SK-N-SH treated with all-trans-retinoic acid at 6 μM for 48 hours (cell line): ENCODE measurements around the gene RGS12.

Experiments
- ARNTL ChIP-seq: fragments of 450-650 bp; formaldehyde crosslinking; IDR thresholded peaks from 2 replicates; pipeline ENCODE4 v1.5.0; 2020; ENCODE audit warnings: low read depth, mild to moderate bottlenecking, moderate library complexity, borderline replicate concordance
- BACH2 ChIP-seq: fragments of 250-450 bp; sonication (Bioruptor Pico); IDR thresholded peaks from 2 replicates; pipeline ENCODE4 v1.9.0; 2021; ENCODE audit warnings: mild to moderate bottlenecking, borderline replicate concordance
- CREB5 ChIP-seq: fragments of 250-450 bp; sonication (Bioruptor Pico); IDR thresholded peaks from 2 replicates; pipeline ENCODE4 v1.5.1; 2020; ENCODE audit warnings: low read depth, mild to moderate bottlenecking, moderate library complexity
- CSDC2 ChIP-seq: fragments of 250-450 bp; sonication (Bioruptor Pico); IDR thresholded peaks from 2 replicates; pipeline ENCODE4 v1.5.0; 2020; ENCODE audit warnings: mild to moderate bottlenecking, moderate library complexity
- ISL1 ChIP-seq: fragments of 250-450 bp; sonication (Bioruptor Pico); IDR thresholded peaks from 2 replicates; pipeline ENCODE4 v2.1.2; 2022; ENCODE audit warnings: mild to moderate bottlenecking, moderate library complexity
- OSR1 ChIP-seq: fragments of 250-450 bp; sonication (Bioruptor Pico); IDR thresholded peaks from 2 replicates; pipeline ENCODE4 v1.8.0; 2022; ENCODE audit warnings: moderate library complexity, mild to moderate bottlenecking, inconsistent platforms
- POU6F1 ChIP-seq: fragments of 250-450 bp; sonication (Bioruptor Pico); IDR thresholded peaks from 2 replicates; pipeline ENCODE4 v1.8.0; 2021; ENCODE audit warnings: low read depth, mild to moderate bottlenecking, moderate library complexity, borderline replicate concordance
- RARB ChIP-seq: fragments of 250-450 bp; sonication (Bioruptor Pico); IDR thresholded peaks from 2 replicates; pipeline ENCODE4 v1.8.0; 2021; ENCODE audit warnings: mild to moderate bottlenecking, moderate library complexity
- SNAI2 ChIP-seq: fragments of 250-450 bp; sonication (Bioruptor Pico); IDR thresholded peaks from 2 replicates; pipeline ENCODE4 v1.5.0; 2020; ENCODE audit warnings: mild to moderate bottlenecking, moderate library complexity
- TOX ChIP-seq: fragments of 250-450 bp; sonication (Bioruptor Pico); IDR thresholded peaks from 2 replicates; pipeline ENCODE4 v1.8.0; 2021; ENCODE audit warnings: mild to moderate bottlenecking, moderate library complexity, borderline replicate concordance
- TSHZ2 ChIP-seq: fragments of 250-450 bp; sonication (Bioruptor Pico); IDR thresholded peaks from 2 replicates; pipeline ENCODE4 v1.5.0; 2020; ENCODE audit warnings: mild to moderate bottlenecking, moderate library complexity
- ZC3H10 ChIP-seq: fragments of 250-450 bp; sonication (Bioruptor Pico); IDR thresholded peaks from 2 replicates; pipeline ENCODE4 v1.5.1; 2021; ENCODE audit warnings: mild to moderate bottlenecking, moderate library complexity
- ZFP3 ChIP-seq: fragments of 250-450 bp; sonication (Bioruptor Pico); IDR thresholded peaks from 2 replicates; pipeline ENCODE4 v1.5.0; 2020; ENCODE audit warnings: mild to moderate bottlenecking, moderate library complexity
- ZNF565 ChIP-seq: fragments of 450-650 bp; formaldehyde crosslinking; conservative IDR thresholded peaks from 2 replicates; pipeline ENCODE4 v1.5.0; 2020; ENCODE audit warnings: low read depth, mild to moderate bottlenecking, moderate library complexity

GRCh38 chr4:3331511-3332394 lies 38.9 kb downstream of the RGS12 start:
- TF ChIP-seq CREB5 (CRISPR knock-in tag) (no peak), ISL1 (CRISPR knock-in tag) (no peak), TOX (CRISPR knock-in tag) (no peak), ZNF565 (CRISPR knock-in tag) (no peak), ARNTL (CRISPR knock-in tag) (no peak), ZC3H10 (no peak), POU6F1 (no peak), ZFP3 (CRISPR knock-in tag) (no peak), BACH2 (CRISPR knock-in tag) (no peak), CSDC2 (CRISPR knock-in tag) (no peak), RARB (no peak), SNAI2 (CRISPR knock-in tag) (no peak), TSHZ2 (CRISPR knock-in tag) (no peak), OSR1 (CRISPR knock-in tag) (no peak)
